Hepatic stellate cell (primary cell): Measurements from ENCODE around the gene TMEM43.
A peak's percentile ranks its signal among the peaks of the same experiment; 100 is the strongest.

Experiments
- DNase-seq: peaks from one replicate; pipeline ENCODE4 v3.0.0; 2011; ENCODE audit warnings: low spot score

The TMEM43 gene

DNA sequence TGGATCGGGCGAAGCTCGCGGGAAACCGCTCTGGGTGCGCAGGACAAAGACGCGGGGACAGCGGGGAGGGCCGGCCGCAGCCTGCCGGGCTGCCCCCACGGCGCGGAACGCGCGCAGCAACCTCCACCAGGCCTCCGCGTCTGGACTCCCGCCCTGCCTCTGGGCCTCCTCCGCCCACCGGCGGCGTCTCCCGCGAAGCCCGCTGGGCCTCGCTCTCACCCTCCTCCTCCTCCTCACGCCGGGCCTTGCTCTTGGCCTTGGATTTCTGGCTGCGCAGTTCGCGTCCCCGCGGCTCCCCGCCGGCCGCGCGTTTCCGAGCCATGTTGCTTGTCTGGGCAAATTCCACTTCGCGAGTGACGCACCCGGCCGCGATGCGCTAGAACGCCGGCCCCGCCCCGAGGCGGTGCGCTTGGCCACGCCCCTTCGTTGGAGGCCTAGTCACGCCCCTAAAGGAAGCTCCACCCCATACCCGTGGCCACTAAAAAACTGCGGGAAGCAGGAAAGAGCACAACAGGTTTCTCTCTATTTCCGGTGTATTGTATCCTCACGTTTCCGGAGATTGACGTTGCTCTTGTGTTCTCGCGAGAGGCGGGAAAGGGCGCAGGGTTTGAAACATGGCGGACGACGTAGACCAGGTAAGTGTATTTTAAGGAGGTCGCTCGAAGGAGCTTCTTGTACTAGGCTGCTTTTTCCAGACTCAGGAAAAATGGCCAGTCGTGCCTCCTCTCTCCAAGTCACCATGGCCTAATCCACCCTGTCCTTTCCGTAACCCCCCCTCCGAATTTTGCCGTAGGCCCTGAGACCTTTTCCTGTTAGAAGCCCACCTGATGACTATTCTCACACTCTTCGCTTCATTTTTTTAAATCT, 53.6 kb downstream of the TMEM43 start, which contains the start of the genes LSM3 and XPC:
TSS of gene LSM3 (plus strand) at position 571 of the 867 bp plus-strand sequence. CDS start at position 615, 44 bp downstream.
TSS of gene XPC (minus strand) at position 355 of the 867 bp plus-strand sequence. CDS start at position 322, 33 bp downstream.
- peak; percentile 91 for DNase-seq

DNA sequence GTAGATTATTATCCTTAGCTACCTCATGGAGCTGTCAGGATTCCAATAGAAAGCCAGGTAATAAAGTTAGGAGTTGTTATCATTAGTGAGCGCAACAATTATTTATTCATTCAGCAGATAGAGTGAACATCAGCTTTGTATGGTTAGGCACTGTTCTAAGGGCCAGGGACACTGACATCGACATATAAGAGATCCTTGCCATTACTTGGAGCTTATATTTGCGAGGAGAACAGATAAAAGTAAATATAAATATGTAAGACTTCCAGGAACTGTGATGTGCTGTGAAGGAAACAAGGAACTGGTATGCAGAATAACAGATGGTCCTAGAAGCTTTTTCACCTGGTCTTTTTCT, 54.2 kb downstream of the TMEM43 start:
- DNase-seq, result no peak

DNA sequence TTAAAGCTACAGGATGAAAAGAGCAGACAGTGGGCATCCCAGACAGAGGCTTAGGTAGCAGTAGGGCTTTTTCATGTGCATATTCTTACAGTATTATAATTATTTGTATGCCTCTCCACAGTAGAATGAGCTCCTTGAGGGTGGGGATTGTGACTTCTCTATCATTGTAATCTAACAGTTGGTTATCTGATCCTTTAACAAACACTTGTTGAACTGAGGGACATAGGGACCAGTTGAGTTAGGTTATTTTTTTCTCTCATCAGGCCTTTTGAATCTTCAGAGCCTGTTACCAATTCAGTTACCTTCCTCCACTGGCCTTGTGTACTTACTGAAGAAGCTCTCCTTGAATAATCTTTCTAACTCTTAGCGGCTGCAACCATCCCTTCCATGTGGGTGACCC, 54.9 kb downstream of the TMEM43 start:
- DNase-seq, result no peak

DNA sequence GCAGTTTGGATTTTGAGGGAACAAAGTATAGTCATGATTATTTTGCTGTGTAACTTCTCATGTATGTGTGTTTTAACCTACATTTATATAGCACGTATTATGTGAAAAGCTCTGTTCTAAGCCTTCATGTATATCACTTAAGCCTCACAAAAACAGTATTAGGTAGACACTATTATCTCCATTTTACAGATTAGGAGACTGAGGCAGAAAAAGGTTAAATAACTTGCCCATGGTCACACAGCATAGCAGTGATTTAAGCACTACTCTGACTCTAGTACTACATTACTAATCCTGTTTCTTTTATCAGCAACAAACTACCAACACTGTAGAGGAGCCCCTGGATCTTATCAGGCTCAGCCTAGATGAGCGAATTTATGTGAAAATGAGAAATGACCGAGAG, 56.4 kb downstream of the TMEM43 start:
- no peak for DNase-seq

DNA sequence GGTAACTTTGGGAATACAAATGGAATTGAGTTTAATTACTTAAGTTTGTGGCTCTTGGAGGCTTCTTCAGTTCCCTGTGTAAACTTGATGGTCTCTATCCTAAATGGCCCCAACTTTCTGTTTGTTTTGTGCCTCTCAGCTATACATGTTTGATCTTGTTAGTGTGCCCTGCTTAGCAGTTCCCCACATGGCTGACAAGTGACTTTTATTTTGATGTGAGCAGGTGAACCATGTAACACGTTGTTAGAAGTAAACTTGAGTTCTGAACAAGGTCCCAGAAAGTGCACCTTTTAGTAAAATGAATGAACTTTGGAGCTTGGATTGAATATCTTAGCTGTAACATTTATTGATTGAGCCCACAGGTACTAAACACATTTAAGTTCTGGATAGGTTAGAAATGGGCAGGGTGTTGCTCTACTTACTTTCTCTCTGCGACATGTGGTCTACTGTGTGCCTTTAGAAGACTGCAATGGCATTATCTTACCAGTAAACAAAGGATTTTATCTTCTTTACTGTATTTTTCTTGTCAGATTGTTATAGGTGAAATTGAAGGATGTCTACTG, 58.2 kb downstream of the TMEM43 start:
- no peak for DNase-seq

DNA sequence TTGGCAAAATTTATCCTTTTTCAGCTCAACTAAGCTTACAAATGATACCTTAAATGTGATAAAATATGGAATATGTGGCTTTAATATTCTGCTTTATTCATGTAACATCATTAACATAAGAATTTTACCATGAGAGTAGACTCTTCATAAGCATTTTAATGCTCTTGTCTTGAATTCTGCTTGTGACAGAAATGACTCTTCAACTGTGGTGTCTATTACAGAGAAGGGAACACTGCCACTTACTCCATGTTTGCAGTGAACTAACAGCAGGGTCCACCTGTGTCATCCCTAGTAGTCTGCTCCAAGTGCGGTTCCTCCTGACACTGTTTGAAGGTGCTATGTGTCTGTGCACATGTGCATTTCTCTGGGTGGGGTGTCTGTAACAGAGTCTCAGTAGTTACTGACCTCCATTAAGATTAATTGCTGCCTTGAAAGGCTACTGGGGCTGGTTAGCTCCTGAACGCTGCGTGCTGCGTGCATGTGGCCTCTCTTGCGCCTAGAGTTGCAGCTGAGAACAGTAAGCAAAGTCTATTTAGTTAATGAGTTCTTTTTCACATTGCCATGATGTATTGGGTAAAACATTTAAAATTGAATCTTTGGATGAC, 62.1 kb downstream of the TMEM43 start:
- no peak for DNase-seq

DNA sequence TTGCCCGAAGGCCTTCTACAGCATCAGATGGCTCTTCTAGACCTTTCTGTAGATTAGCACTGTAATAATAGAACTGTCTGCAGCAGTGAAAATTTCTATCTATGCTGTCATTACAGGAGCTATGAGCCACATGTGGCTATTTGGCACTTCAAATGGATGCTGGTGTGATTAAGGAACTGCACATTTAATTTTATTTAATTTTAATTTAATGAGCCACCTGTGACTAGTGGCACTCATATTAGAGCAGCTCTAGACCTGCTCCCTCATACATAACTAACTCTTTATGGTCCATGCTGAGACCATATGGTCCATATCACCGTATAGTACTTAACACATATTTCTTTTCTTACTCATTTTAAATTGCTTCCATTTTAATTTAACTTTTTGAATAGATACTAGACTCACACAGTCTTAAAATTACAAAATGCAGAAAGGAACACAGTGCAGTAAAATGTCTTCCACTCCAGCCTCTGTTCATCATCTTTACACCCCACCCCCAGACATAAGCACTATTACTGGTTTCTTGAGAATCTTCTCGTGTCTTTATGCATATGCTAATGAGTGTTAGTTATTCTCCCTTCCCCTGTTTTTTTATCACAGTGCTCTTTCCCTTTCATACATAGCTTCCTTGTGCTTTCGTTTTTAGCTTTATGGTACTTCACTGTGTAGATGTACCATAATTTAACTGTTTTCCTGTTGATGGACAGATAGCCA, 63.3 kb downstream of the TMEM43 start:
- no peak for DNase-seq
